HepG2 (cell line): ENCODE measurements around the gene JPH4. TPM values are rescaled to one million over a fixed set of nuclear protein-coding genes. Genes with fewer than 3 reads are reported as not detected.

Experiments
- BCL3 ChIP-seq: sonication (generic); formaldehyde crosslinking; IDR thresholded peaks from 2 replicates; pipeline ENCODE4 v1.5.1; 2020; ENCODE audit warnings: mild to moderate bottlenecking, missing genetic modification reagents, moderate library complexity
- EHMT2 ChIP-seq: fragments of 200-600 bp; sonication (generic); IDR thresholded peaks from 2 replicates; pipeline ENCODE4 v1.7.0; 2017; ENCODE audit warnings: antibody characterized with exemption, low read depth, low read length, borderline replicate concordance
- GATAD2A ChIP-seq: IDR thresholded peaks from 2 replicates; pipeline ENCODE4 v1.6.1; 2016
- HNF4A ChIP-seq: sonication (generic); formaldehyde crosslinking; IDR thresholded peaks from 2 replicates; pipeline ENCODE4 v1.4.0; 2020; ENCODE audit warnings: missing genetic modification reagents
- HOXA3 ChIP-seq: sonication (generic); formaldehyde crosslinking; IDR thresholded peaks from 2 replicates; pipeline ENCODE4 v1.5.0; 2020; ENCODE audit warnings: missing genetic modification reagents
- KDM3A ChIP-seq: IDR thresholded peaks from 2 replicates; pipeline ENCODE4 v1.6.1; 2018; ENCODE audit warnings: low read depth, missing compliant biosample characterization
- KDM5B ChIP-seq: sonication (generic); formaldehyde crosslinking; IDR thresholded peaks from 2 replicates; pipeline ENCODE4 v1.4.0; 2020; ENCODE audit warnings: missing genetic modification reagents, mild to moderate bottlenecking, borderline replicate concordance
- KDM6A ChIP-seq: IDR thresholded peaks from 2 replicates; pipeline ENCODE4 v1.6.1; 2016; ENCODE audit warnings: low read depth
- MED8 ChIP-seq: sonication (generic); formaldehyde crosslinking; IDR thresholded peaks from 2 replicates; pipeline ENCODE4 v1.8.1; 2023; ENCODE audit warnings: mild to moderate bottlenecking, missing genetic modification reagents; ENCODE audit not compliant: insufficient replicate concordance
- NFKBIZ ChIP-seq: IDR thresholded peaks from 2 replicates; pipeline ENCODE4 v1.6.1; 2018; ENCODE audit warnings: missing genetic modification reagents, missing compliant biosample characterization
- RAD21 ChIP-seq: fragments of 450-650 bp; formaldehyde crosslinking; IDR thresholded peaks from 2 replicates; pipeline ENCODE4 v1.5.0; 2020; ENCODE audit warnings: mild to moderate bottlenecking
- SATB2 ChIP-seq: sonication (generic); formaldehyde crosslinking; IDR thresholded peaks from 2 replicates; pipeline ENCODE4 v1.5.0; 2020; ENCODE audit warnings: missing genetic modification reagents
- ZBTB42 ChIP-seq: sonication (generic); formaldehyde crosslinking; IDR thresholded peaks from 2 replicates; pipeline ENCODE4 v1.5.0; 2020; ENCODE audit warnings: mild to moderate bottlenecking, missing genetic modification reagents
- ZNF280B ChIP-seq: sonication (generic); formaldehyde crosslinking; IDR thresholded peaks from 2 replicates; pipeline ENCODE4 v1.5.0; 2020; ENCODE audit warnings: missing genetic modification reagents, mild to moderate bottlenecking, borderline replicate concordance
- ZNF441 ChIP-seq: sonication (generic); formaldehyde crosslinking; IDR thresholded peaks from 2 replicates; pipeline ENCODE4 v1.7.0; 2021; ENCODE audit warnings: missing genetic modification reagents, borderline replicate concordance
- ZNF737 ChIP-seq: sonication (generic); formaldehyde crosslinking; IDR thresholded peaks from 2 replicates; pipeline ENCODE4 v1.5.0; 2020; ENCODE audit warnings: missing genetic modification reagents, mild to moderate bottlenecking, borderline replicate concordance
- ZSCAN9 ChIP-seq: IDR thresholded peaks from 2 replicates; pipeline ENCODE4 v1.6.1; 2016; ENCODE audit warnings: borderline replicate concordance
- polyA plus RNA-seq, 8 experiments: library from polyadenylated mRNA; depleted of rRNA in 3 of 8; stranded (reverse) in 7 of 8; unstranded in 1 of 8; fragments of >200 nt; fragmentation: Illumina TruSeq in 4 of 8; extraction: Trizol in 4 of 8; gene quantifications; 2 replicates each; pipeline versions ENCODE4 v1.2.1 to v1.2.3, GENCODE V29; 2011 to 2016; ENCODE audit warnings: low read depth in 4 of 8, missing spikeins in 1 of 8, mixed read lengths in 1 of 8; ENCODE audit not compliant: insufficient read depth in 1 of 8
- total RNA-seq, 5 experiments: library from RNA; depleted of rRNA; stranded (reverse); fragments of >200 nt; fragmentation: Illumina TruSeq; extraction: Trizol; gene quantifications; 2 replicates each; pipeline ENCODE4 v1.2.3, GENCODE V29; 2016; ENCODE audit warnings: low read depth in 1 of 5
- TF ChIP-seq, protein P1 (sequence below): sonication (generic); formaldehyde crosslinking; IDR thresholded peaks from 2 replicates; pipeline ENCODE4 v1.9.0; 2022; ENCODE audit warnings: missing genetic modification reagents, mild to moderate bottlenecking, borderline replicate concordance
- TF ChIP-seq, protein P2 (sequence below): sonication (generic); formaldehyde crosslinking; IDR thresholded peaks from 2 replicates; pipeline ENCODE4 v1.5.0; 2020; ENCODE audit warnings: mild to moderate bottlenecking, missing genetic modification reagents, moderate library complexity
- TF ChIP-seq, protein P3 (sequence below): sonication (generic); formaldehyde crosslinking; IDR thresholded peaks from 2 replicates; pipeline ENCODE4 v1.4.0; 2020; ENCODE audit warnings: mild to moderate bottlenecking, missing genetic modification reagents

Gene JPH4
- total and polyA plus RNA-seq, 2 of the 13 experiments (the other 11 are each of a cell fraction or from before 2014, with no cell fraction given) = 0.08 to 0.22 TPM

DNA sequence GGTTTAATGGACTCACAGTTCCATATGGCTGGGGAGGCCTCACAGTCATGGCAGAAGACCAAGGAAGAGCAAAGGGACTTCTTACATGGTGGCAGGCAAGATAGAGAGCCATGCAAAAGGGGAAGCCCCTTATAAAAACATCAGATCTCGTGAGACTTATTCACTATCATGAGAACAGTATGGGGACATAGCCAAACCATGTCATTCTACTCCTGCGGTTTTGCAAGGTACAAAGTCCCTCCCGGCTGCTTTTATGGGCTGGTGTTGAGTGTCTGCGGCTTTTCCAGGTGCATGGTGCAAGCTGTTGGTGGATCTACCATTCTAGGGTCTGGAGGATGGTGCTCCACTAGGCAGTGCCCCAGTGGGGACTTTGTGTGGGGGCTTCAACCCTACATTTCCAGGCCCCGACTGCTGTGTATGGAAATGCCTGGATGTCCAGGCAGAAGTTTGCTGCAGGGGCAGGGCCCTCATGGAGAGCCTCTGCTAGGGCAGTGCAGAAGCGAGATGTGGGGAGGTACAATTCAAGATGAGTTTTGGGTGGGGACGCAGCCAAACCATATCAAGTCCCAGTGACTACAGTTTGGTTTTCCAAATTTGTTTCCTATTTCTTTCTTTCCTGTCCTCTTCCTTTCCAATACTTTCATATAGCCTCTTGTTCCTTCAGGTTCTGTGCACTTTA, 31.0 kb upstream of the JPH4 start (continued):
- TF ChIP-seq BCL3 (CRISPR knock-in tag) (peak; percentile 72; the same call in 1 of the 2 replicates), ZNF280B (CRISPR knock-in tag) (peak; percentile 91), RAD21 (CRISPR knock-in tag) (peak; percentile 53), KDM5B (CRISPR knock-in tag) (peak; percentile 87; the same call in 1 of the 2 replicates), MED8 (CRISPR knock-in tag) (peak; percentile 85), ZSCAN9 (CRISPR knock-in tag) (peak; percentile 93), SATB2 (CRISPR knock-in tag) (peak; percentile 90; the same call in 1 of the 2 replicates), KDM3A (CRISPR knock-in tag) (peak; percentile 88; the same call in 1 of the 2 replicates), ZNF441 (CRISPR knock-in tag) (peak; percentile 69; the same call in 1 of the 2 replicates), EHMT2 (peak; percentile 96; the same call in 1 of the 2 replicates), HNF4A (CRISPR knock-in tag) (peak; percentile 99), ZNF737 (0 out of 2 replicates have a peak, but pooled peaks have one; percentile 70), GATAD2A (CRISPR knock-in tag) (peak; percentile 97), HOXA3 (CRISPR knock-in tag) (peak; percentile 84), KDM6A (CRISPR knock-in tag) (peak; percentile 95), ZBTB42 (CRISPR knock-in tag) (peak; percentile 28), NFKBIZ (peak; percentile 56; the same call in 1 of the 2 replicates)
- TF ChIP-seq, protein P1, sequence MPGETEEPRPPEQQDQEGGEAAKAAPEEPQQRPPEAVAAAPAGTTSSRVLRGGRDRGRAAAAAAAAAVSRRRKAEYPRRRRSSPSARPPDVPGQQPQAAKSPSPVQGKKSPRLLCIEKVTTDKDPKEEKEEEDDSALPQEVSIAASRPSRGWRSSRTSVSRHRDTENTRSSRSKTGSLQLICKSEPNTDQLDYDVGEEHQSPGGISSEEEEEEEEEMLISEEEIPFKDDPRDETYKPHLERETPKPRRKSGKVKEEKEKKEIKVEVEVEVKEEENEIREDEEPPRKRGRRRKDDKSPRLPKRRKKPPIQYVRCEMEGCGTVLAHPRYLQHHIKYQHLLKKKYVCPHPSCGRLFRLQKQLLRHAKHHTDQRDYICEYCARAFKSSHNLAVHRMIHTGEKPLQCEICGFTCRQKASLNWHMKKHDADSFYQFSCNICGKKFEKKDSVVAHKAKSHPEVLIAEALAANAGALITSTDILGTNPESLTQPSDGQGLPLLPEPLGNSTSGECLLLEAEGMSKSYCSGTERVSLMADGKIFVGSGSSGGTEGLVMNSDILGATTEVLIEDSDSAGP = peak; percentile 71; the same call in 1 of the 2 replicates
- TF ChIP-seq, protein P2, sequence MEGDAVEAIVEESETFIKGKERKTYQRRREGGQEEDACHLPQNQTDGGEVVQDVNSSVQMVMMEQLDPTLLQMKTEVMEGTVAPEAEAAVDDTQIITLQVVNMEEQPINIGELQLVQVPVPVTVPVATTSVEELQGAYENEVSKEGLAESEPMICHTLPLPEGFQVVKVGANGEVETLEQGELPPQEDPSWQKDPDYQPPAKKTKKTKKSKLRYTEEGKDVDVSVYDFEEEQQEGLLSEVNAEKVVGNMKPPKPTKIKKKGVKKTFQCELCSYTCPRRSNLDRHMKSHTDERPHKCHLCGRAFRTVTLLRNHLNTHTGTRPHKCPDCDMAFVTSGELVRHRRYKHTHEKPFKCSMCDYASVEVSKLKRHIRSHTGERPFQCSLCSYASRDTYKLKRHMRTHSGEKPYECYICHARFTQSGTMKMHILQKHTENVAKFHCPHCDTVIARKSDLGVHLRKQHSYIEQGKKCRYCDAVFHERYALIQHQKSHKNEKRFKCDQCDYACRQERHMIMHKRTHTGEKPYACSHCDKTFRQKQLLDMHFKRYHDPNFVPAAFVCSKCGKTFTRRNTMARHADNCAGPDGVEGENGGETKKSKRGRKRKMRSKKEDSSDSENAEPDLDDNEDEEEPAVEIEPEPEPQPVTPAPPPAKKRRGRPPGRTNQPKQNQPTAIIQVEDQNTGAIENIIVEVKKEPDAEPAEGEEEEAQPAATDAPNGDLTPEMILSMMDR (CRISPR knock-in tag) = peak; percentile 16; the same call in 1 of the 2 replicates
- TF ChIP-seq, protein P3, sequence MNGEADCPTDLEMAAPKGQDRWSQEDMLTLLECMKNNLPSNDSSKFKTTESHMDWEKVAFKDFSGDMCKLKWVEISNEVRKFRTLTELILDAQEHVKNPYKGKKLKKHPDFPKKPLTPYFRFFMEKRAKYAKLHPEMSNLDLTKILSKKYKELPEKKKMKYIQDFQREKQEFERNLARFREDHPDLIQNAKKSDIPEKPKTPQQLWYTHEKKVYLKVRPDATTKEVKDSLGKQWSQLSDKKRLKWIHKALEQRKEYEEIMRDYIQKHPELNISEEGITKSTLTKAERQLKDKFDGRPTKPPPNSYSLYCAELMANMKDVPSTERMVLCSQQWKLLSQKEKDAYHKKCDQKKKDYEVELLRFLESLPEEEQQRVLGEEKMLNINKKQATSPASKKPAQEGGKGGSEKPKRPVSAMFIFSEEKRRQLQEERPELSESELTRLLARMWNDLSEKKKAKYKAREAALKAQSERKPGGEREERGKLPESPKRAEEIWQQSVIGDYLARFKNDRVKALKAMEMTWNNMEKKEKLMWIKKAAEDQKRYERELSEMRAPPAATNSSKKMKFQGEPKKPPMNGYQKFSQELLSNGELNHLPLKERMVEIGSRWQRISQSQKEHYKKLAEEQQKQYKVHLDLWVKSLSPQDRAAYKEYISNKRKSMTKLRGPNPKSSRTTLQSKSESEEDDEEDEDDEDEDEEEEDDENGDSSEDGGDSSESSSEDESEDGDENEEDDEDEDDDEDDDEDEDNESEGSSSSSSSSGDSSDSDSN = 0 out of 2 replicates have a peak, but pooled peaks have one; percentile 18
